GM12864 (cell line): ENCODE measurements around the gene PLEKHM2.

ENCODE experiments used
- DNase-seq: peaks from one replicate; pipeline ENCODE4 v3.0.0-alpha.2; 2011; ENCODE audit warnings: low read depth
- H3K4me3 ChIP-seq: 2 replicates; pipeline ENCODE4 v1.5.1; 2011; ENCODE audit warnings: mild to moderate bottlenecking, low read depth, low read length, control low read depth
- TF ChIP-seq, protein P1 (sequence below): IDR thresholded peaks from 2 replicates; pipeline ENCODE4 v1.5.1; 2011; ENCODE audit warnings: low read depth, mild to moderate bottlenecking, moderate library complexity, low read length, control low read depth, inconsistent platforms; ENCODE audit errors: missing control alignments

Gene PLEKHM2

GRCh38 chr1:15728937-15729657, 45.0 kb downstream of the PLEKHM2 start:
- TF ChIP-seq, protein P1, sequence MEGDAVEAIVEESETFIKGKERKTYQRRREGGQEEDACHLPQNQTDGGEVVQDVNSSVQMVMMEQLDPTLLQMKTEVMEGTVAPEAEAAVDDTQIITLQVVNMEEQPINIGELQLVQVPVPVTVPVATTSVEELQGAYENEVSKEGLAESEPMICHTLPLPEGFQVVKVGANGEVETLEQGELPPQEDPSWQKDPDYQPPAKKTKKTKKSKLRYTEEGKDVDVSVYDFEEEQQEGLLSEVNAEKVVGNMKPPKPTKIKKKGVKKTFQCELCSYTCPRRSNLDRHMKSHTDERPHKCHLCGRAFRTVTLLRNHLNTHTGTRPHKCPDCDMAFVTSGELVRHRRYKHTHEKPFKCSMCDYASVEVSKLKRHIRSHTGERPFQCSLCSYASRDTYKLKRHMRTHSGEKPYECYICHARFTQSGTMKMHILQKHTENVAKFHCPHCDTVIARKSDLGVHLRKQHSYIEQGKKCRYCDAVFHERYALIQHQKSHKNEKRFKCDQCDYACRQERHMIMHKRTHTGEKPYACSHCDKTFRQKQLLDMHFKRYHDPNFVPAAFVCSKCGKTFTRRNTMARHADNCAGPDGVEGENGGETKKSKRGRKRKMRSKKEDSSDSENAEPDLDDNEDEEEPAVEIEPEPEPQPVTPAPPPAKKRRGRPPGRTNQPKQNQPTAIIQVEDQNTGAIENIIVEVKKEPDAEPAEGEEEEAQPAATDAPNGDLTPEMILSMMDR, result no peak
- DNase-seq, result no peak

GRCh38 chr1:15730423-15730822, 46.3 kb downstream of the PLEKHM2 start:
- H3K4me3 ChIP-seq, result no peak overlapping the region
- TF ChIP-seq, protein P1, result no peak
- no peak for DNase-seq

More at GRCh38 chr1:15728937-15729657, 45.0 kb downstream of the PLEKHM2 start:
- H3K4me3 ChIP-seq, result no peak overlapping the region

DNA sequence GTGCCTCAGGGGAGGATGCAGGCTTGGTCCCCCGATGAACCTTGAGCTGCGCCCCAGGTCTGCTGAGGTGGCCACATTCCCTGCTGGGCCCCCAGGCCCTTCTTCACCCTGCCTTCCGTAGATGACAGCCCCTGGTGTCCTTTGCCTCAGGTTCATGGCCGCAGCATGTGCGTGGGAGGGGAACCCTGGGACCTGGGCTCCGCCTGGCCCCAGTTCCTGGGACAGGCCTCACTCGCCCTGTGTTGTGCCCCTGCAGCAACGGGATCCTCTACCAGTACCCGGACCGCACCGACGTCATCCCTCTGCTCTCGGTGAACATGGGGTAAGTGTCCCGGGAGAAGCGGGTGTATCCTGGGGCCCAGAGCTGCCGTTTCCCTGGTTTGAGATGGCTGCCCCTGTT, 46.8 kb downstream of the PLEKHM2 start:
- no peak overlapping the region for H3K4me3 ChIP-seq
- no peak for DNase-seq
- TF ChIP-seq, protein P1, result no peak

DNA sequence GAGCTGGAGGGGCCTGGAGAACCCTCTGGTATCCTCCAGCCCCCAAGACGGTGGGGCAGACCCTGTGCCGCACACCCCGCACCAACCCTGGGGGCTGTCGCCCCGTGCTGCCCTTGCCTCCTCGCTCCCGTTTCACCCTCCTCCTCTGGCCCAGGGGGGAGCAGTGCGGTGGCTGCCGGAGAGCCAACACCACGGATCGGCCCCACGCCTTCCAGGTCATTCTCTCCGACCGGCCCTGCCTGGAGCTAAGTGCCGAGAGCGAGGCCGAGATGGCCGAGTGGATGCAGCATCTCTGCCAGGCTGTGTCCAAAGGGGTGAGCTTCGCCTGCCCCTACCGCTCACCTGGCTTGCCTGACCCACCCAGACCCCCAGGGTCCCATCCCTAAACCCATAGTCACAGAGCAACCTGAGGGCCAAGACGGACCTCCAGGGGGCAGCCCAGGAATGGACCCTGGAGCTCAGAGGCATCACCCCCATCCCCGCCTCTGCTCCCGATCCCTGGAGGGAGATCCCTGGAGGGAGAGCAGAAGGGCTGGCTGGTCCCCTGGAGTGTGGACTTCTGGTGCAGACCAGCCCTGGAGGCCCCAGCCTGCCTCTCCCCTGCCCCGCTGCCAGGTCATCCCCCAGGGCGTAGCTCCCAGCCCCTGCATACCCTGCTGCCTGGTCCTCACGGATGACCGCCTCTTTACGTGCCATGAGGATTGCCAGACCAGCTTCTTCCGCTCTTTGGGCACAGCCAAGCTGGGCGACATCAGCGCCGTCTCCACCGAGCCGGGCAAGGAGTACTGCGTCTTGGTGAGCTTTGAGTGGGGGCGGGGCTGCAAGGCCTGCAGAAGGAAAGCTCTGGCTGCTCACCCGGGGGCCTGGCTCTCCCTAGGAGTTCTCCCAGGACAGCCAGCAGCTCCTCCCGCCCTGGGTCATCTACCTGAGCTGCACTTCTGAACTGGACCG, 47.9 kb downstream of the PLEKHM2 start:
- no peak overlapping the region for H3K4me3 ChIP-seq
- no peak for DNase-seq
- TF ChIP-seq, protein P1, result no peak

DNA sequence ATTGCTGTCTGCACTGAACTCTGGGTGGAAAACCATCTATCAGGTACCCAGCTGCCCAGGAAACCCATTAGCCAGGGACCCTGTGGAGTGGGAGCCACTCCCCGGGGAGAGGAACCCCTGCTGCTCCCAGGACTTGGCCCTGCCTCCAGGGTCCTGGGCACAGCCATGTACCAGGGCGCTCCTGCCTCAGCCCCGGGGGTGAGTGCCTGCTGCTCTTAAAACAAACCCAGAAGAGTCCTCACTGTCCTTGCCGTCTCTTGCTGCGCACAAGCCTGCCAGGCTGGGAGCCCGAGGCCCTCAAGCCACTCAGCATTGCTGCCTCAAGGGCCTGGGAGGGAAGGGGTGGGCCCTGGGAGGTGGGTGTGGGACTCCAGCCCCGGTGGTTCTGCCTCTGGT, 48.6 kb downstream of the PLEKHM2 start:
- DNase-seq, result no peak
- TF ChIP-seq, protein P1, result no peak
- H3K4me3 ChIP-seq, result no peak overlapping the region

- DNase-seq, result no peak
- TF ChIP-seq, protein P1, result no peak
- no peak overlapping the region for H3K4me3 ChIP-seq
These were observed 49.2 kb downstream of the PLEKHM2 start for GRCh38 chr1:15733218-15733725.
